ENCODE measurements around the gene CNGA3. TPM values are rescaled to one million over a fixed set of nuclear protein-coding genes. Genes with fewer than 3 reads are reported as not detected.

The CNGA3 gene
- total RNA-seq, 4 donors from 2014 or later: 0.09 TPM; not detected in 3

- intact Hi-C loops (cut with DNase I; ENCODE audit: low total_unique reads): loop anchor here (10.0 kb wide), 3 partner anchors 145 to 415 kb away; partner anchors contain the start of genes COA5 and UNC50
- H3K27me3 ChIP-seq: no peaks in the 10 kb centered on the region
- no peak overlapping the region for H3K27ac ChIP-seq
- DNase-seq: no peak
- in situ Hi-C loops (cut with MboI; ENCODE audit: low sequenced_read_pairs in 4 of 4): loop anchor here in 2 of 4 donors (10.0 to 25.0 kb wide), 3 partner anchors 143 to 418 kb away; partner anchors contain the start of genes COA5 (in 1 of the 2) and UNC50 (in 1 of the 2)
- TF ChIP-seq, protein P1, sequence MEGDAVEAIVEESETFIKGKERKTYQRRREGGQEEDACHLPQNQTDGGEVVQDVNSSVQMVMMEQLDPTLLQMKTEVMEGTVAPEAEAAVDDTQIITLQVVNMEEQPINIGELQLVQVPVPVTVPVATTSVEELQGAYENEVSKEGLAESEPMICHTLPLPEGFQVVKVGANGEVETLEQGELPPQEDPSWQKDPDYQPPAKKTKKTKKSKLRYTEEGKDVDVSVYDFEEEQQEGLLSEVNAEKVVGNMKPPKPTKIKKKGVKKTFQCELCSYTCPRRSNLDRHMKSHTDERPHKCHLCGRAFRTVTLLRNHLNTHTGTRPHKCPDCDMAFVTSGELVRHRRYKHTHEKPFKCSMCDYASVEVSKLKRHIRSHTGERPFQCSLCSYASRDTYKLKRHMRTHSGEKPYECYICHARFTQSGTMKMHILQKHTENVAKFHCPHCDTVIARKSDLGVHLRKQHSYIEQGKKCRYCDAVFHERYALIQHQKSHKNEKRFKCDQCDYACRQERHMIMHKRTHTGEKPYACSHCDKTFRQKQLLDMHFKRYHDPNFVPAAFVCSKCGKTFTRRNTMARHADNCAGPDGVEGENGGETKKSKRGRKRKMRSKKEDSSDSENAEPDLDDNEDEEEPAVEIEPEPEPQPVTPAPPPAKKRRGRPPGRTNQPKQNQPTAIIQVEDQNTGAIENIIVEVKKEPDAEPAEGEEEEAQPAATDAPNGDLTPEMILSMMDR (IDR thresholded peaks at IDR 0.05 in 4 of 5, conservative IDR thresholded peaks at IDR 0.05 in 1 of 5): no peak
- no peak for TF ChIP-seq POLR2A (IDR thresholded peaks at IDR 0.05)
- ATAC-seq: no peak
- no peaks in the 10 kb centered on the region for H3K9me3 ChIP-seq
- no peak overlapping the region for H3K4me3 ChIP-seq
- no peaks in the 10 kb centered on the region for H3K4me1 ChIP-seq
- no peaks in the 10 kb centered on the region for H3K36me3 ChIP-seq
Observed at GRCh38 chr2:98419544-98419943, 73.3 kb downstream of the CNGA3 start.

GRCh38 chr2:98419977-98420725 is 73.9 kb downstream of the CNGA3 start:
- no peak for DNase-seq

GRCh38 chr2:98422449-98422848 is 76.2 kb downstream of the CNGA3 start:
- intact Hi-C loops (cut with DNase I; ENCODE audit: low total_unique reads): no loop called here
- Histone ChIP-seq H3K4me1 (no peaks in the 10 kb centered on the region), H3K4me3 (no peak overlapping the region), H3K36me3 (no peaks in the 10 kb centered on the region), H3K9me3 (no peaks in the 10 kb centered on the region), H3K27ac (no peak overlapping the region), H3K27me3 (no peaks in the 10 kb centered on the region)
- in situ Hi-C loops (cut with MboI; ENCODE audit: low sequenced_read_pairs in 4 of 4): loop anchor here in 2 of 4 donors (25.0 kb wide), 2 partner anchors 140 to 415 kb away; no protein-coding TSS in a partner anchor
- TF ChIP-seq, protein P1 (IDR thresholded peaks at IDR 0.05 in 4 of 5, conservative IDR thresholded peaks at IDR 0.05 in 1 of 5): no peak
- TF ChIP-seq POLR2A (IDR thresholded peaks at IDR 0.05): no peak
- DNase-seq (no peak), ATAC-seq (no peak)

More at GRCh38 chr2:98419977-98420725, 73.9 kb downstream of the CNGA3 start:
- H3K27me3 ChIP-seq: no peaks in the 10 kb centered on the region
- in situ Hi-C loops (cut with MboI; ENCODE audit: low sequenced_read_pairs in 4 of 4): loop anchor here in 2 of 4 donors (10.0 to 25.0 kb wide), 3 partner anchors 142 to 417 kb away; partner anchors contain the start of genes COA5 (in 1 of the 2) and UNC50 (in 1 of the 2)
- intact Hi-C loops (cut with DNase I; ENCODE audit: low total_unique reads): loop anchor here (10.0 kb wide), 3 partner anchors 145 to 415 kb away; partner anchors contain the start of genes COA5 and UNC50
- no peak for ATAC-seq
- H3K4me3 ChIP-seq: no peak overlapping the region
- TF ChIP-seq POLR2A (IDR thresholded peaks at IDR 0.05): no peak
- H3K27ac ChIP-seq: peak overlapping the region in 1 of 4 donors; percentile 18
- no peaks in the 10 kb centered on the region for H3K9me3 ChIP-seq
- H3K36me3 ChIP-seq: no peaks in the 10 kb centered on the region
- H3K4me1 ChIP-seq: no peaks in the 10 kb centered on the region

DNA sequence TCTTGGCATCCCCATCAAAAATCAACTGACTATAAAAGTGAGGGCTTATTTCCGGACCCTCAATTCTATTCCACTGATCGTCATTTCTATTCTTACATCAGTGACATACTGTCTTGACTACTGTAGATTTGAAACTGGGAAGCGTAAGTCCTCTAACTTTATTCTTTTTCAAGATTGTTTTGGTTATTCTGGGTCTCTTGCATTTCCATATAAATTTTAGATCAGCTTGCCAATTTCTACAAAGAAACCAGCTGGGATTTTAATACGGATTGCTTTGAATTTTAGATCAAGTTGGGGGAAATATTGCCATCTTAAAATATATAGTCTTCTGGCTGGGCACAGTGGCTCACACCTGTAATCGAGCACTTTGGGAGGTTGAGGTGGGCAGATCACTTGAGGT is 80.5 kb downstream of the CNGA3 start:
- Histone ChIP-seq H3K9me3 (no peaks in the 10 kb centered on the region), H3K4me3 (no peak overlapping the region), H3K4me1 (no peaks in the 10 kb centered on the region), H3K36me3 (no peaks in the 10 kb centered on the region), H3K27ac (no peak overlapping the region), H3K27me3 (no peaks in the 10 kb centered on the region)
- intact Hi-C loops (cut with DNase I; ENCODE audit: low total_unique reads) (no loop called here), in situ Hi-C loops (cut with MboI; ENCODE audit: low sequenced_read_pairs in 4 of 4) (no loop called here)
- TF ChIP-seq, protein P1 (IDR thresholded peaks at IDR 0.05 in 4 of 5, conservative IDR thresholded peaks at IDR 0.05 in 1 of 5): no peak
- TF ChIP-seq POLR2A (IDR thresholded peaks at IDR 0.05): no peak
- ATAC-seq: no peak
- no peak for DNase-seq

DNA sequence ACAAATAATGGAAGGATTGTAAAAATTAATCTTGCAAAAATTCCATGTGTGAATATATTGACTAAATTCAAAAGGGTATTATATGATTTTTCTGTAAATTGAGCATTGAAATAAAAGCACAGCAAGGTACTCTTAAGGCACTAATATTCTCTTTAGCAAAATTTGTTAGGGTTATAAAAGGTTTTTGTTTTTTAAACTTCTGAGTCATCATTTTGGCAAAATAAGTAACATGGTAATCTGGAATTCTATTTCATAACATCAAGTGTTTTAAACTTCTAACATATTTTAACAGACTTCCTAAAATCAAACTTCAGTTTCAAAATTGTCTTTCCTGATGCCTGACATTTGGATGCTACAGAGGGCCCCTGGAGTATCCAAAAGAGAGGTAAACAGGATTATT is 85.9 kb downstream of the CNGA3 start:
- no peaks in the 10 kb centered on the region for H3K4me1 ChIP-seq
- DNase-seq (no peak), ATAC-seq (no peak)
- no peaks in the 10 kb centered on the region for H3K27me3 ChIP-seq
- H3K36me3 ChIP-seq: no peaks in the 10 kb centered on the region
- no peak overlapping the region for H3K27ac ChIP-seq
- no peak overlapping the region for H3K4me3 ChIP-seq
- no peaks in the 10 kb centered on the region for H3K9me3 ChIP-seq
- TF ChIP-seq, protein P1 (IDR thresholded peaks at IDR 0.05 in 4 of 5, conservative IDR thresholded peaks at IDR 0.05 in 1 of 5): no peak
- TF ChIP-seq POLR2A (IDR thresholded peaks at IDR 0.05): no peak
- intact Hi-C loops (cut with DNase I; ENCODE audit: low total_unique reads) (no loop called here), in situ Hi-C loops (cut with MboI; ENCODE audit: low sequenced_read_pairs in 4 of 4) (no loop called here)

Data from gastrocnemius medialis (tissue), 4 donors.